ENCODE data around the gene SUGCT. TPM values are rescaled to one million over a fixed set of nuclear protein-coding genes. Genes with fewer than 3 reads are reported as not detected.

The SUGCT gene
- total RNA-seq, 2 experiments from 2014 or later, result not detected

- H3K27ac ChIP-seq (ENCODE audit: low read depth, low read length, poor library complexity, severe bottlenecking), result no peak overlapping the region
- H3K36me3 ChIP-seq (ENCODE audit: insufficient read depth, low read length), result no peaks in the 10 kb centered on the region
- H3K9me2 ChIP-seq (ENCODE audit: insufficient read depth, low read length), result no peaks in the 10 kb centered on the region
- intact Hi-C loops (cut with micrococcal nuclease; ENCODE audit: unreplicated experiment), result no loop called here
- POLR2A ChIA-PET, result interaction anchor here (0.6 to 1.1 kb wide), 4 partner anchors 10 to 219 kb away, joined by 3 to 6 read pairs (median 3); no protein-coding TSS in a partner anchor
- H3K9me3 ChIP-seq (ENCODE audit: low read length), result no peaks in the 10 kb centered on the region
- no peak overlapping the region for H3K4me3 ChIP-seq (ENCODE audit: low read depth, low read length, poor library complexity, severe bottlenecking)
- no peak overlapping the region for H3K4me2 ChIP-seq (ENCODE audit: low read length)
- CTCF ChIA-PET (ENCODE audit: unreplicated experiment), result no interaction called here
- TF ChIP-seq EZH2phosphoT487 (IDR thresholded peaks at IDR 0.05; ENCODE audit: borderline replicate concordance, low read depth, low read length) (no peak), CTCF (conservative IDR thresholded peaks at IDR 0.05; ENCODE audit: low read length) (no peak)
- H3K79me2 ChIP-seq (ENCODE audit: insufficient read depth, low read depth, low read length), result no peaks in the 10 kb centered on the region
- BruUV-seq (replicated peaks), result no TSS peak
- no peak for DNase-seq (ENCODE audit: low spot score)
- H2AFZ ChIP-seq (ENCODE audit: low read length), result no peak overlapping the region
- H3K4me1 ChIP-seq (ENCODE audit: insufficient read depth, low read length, poor library complexity, severe bottlenecking), result no peaks in the 10 kb centered on the region
- H4K20me1 ChIP-seq (ENCODE audit: insufficient read depth, low read length), result no peaks in the 10 kb centered on the region
Observed at GRCh38 chr7:40483630-40484029, 348.8 kb downstream of the SUGCT start.

- TF ChIP-seq EZH2phosphoT487 (IDR thresholded peaks at IDR 0.05; ENCODE audit: borderline replicate concordance, low read depth, low read length), result no peak
- no peak for TF ChIP-seq CTCF (conservative IDR thresholded peaks at IDR 0.05; ENCODE audit: low read length)
- CTCF ChIA-PET (ENCODE audit: unreplicated experiment), result no interaction called here
- intact Hi-C loops (cut with micrococcal nuclease; ENCODE audit: unreplicated experiment), result no loop called here
- no peaks in the 10 kb centered on the region for H3K4me1 ChIP-seq (ENCODE audit: insufficient read depth, low read length, poor library complexity, severe bottlenecking)
- H2AFZ ChIP-seq (ENCODE audit: low read length), result no peak overlapping the region
- H3K4me3 ChIP-seq (ENCODE audit: low read depth, low read length, poor library complexity, severe bottlenecking), result no peak overlapping the region
- no peaks in the 10 kb centered on the region for H3K79me2 ChIP-seq (ENCODE audit: insufficient read depth, low read depth, low read length)
- H3K36me3 ChIP-seq (ENCODE audit: insufficient read depth, low read length), result no peaks in the 10 kb centered on the region
- no peaks in the 10 kb centered on the region for H3K9me2 ChIP-seq (ENCODE audit: insufficient read depth, low read length)
- POLR2A ChIA-PET, result interaction anchor here (0.6 kb wide), 1 partner anchor 1251 kb away, joined by 3 read pairs; no protein-coding TSS in a partner anchor
- no peak overlapping the region for H3K27ac ChIP-seq (ENCODE audit: low read depth, low read length, poor library complexity, severe bottlenecking)
- H3K9me3 ChIP-seq (ENCODE audit: low read length), result no peaks in the 10 kb centered on the region
- no peak overlapping the region for H3K4me2 ChIP-seq (ENCODE audit: low read length)
- no peak for DNase-seq (ENCODE audit: low spot score)
- BruUV-seq (replicated peaks), result no TSS peak
- no peaks in the 10 kb centered on the region for H4K20me1 ChIP-seq (ENCODE audit: insufficient read depth, low read length)
Observed at GRCh38 chr7:40489844-40490602, 355.2 kb downstream of the SUGCT start.

GRCh38 chr7:40490603-40490924 is 355.8 kb downstream of the SUGCT start:
- DNase-seq (ENCODE audit: low spot score), result no peak
- Histone ChIP-seq H2AFZ (ENCODE audit: low read length) (no peak overlapping the region), H3K4me3 (ENCODE audit: low read depth, low read length, poor library complexity, severe bottlenecking) (no peak overlapping the region), H3K9me3 (ENCODE audit: low read length) (no peaks in the 10 kb centered on the region), H3K36me3 (ENCODE audit: insufficient read depth, low read length) (no peaks in the 10 kb centered on the region), H3K27ac (ENCODE audit: low read depth, low read length, poor library complexity, severe bottlenecking) (no peak overlapping the region), H3K4me2 (ENCODE audit: low read length) (no peak overlapping the region), H3K79me2 (ENCODE audit: insufficient read depth, low read depth, low read length) (no peaks in the 10 kb centered on the region), H4K20me1 (ENCODE audit: insufficient read depth, low read length) (no peaks in the 10 kb centered on the region), H3K4me1 (ENCODE audit: insufficient read depth, low read length, poor library complexity, severe bottlenecking) (no peaks in the 10 kb centered on the region), H3K9me2 (ENCODE audit: insufficient read depth, low read length) (no peaks in the 10 kb centered on the region)
- intact Hi-C loops (cut with micrococcal nuclease; ENCODE audit: unreplicated experiment), result no loop called here
- TF ChIP-seq CTCF (conservative IDR thresholded peaks at IDR 0.05; ENCODE audit: low read length) (no peak), EZH2phosphoT487 (IDR thresholded peaks at IDR 0.05; ENCODE audit: borderline replicate concordance, low read depth, low read length) (no peak)
- ChIA-PET POLR2A (no interaction called here), CTCF (ENCODE audit: unreplicated experiment) (no interaction called here)
- BruUV-seq (replicated peaks), result no TSS peak

All from OCI-LY7 (cell line).